OCI-LY3 (cell line): ENCODE measurements around the gene ITPKC.
"Not testable (repeated sequence)": the region's sequence is repeated elsewhere in the genome, so short reads cannot be mapped to it uniquely, and the experiment has no call there.

Experiments used
- H2AFZ ChIP-seq: fragments of 200-600, 300-600 bp; shearing (Covaris generic); 2 replicates; pipeline ENCODE4 v1.6.0; 2014; ENCODE audit warnings: antibody characterized with exemption, low read depth, low read length
- H3K27ac ChIP-seq: fragments of 200-600, 300-600 bp; sonication (generic); 2 replicates; pipeline ENCODE4 v1.5.1; 2014; ENCODE audit warnings: mild to moderate bottlenecking, low read length, moderate library complexity, mixed read lengths
- H3K27me3 ChIP-seq: fragments of 200-600, 300-600 bp; sonication (generic); 2 replicates; pipeline ENCODE4 v1.6.1; 2014; ENCODE audit warnings: low read depth, low read length, mixed read lengths
- H3K36me3 ChIP-seq: fragments of 200-600, 300-600 bp; sonication (generic); replicated peaks from 2 replicates; pipeline ENCODE3; 2014; ENCODE audit warnings: low read depth, low read length, mixed read lengths
- H3K4me1 ChIP-seq: fragments of 300-600, 200-600 bp; sonication (generic); 2 replicates; pipeline ENCODE4 v1.6.1; 2014; ENCODE audit warnings: low read length, mixed read lengths
- H3K4me2 ChIP-seq: fragments of 200-600, 300-600 bp; sonication (generic); 2 replicates; pipeline ENCODE4 v1.6.1; 2014; ENCODE audit warnings: low read length, mixed read lengths
- H3K4me3 ChIP-seq: fragments of 300-600, 200-600 bp; sonication (generic); 2 replicates; pipeline ENCODE4 v1.5.1; 2014; ENCODE audit warnings: antibody characterized with exemption, mild to moderate bottlenecking, low read length, moderate library complexity
- H3K79me2 ChIP-seq: fragments of 300-600, 200-600 bp; shearing (Covaris generic); 2 replicates; pipeline ENCODE4 v1.6.1; 2014; ENCODE audit warnings: mild to moderate bottlenecking, low read length, mixed read lengths
- H3K9ac ChIP-seq: fragments of 300-600, 200-600 bp; shearing (Covaris generic); 2 replicates; pipeline ENCODE4 v1.6.0; 2014; ENCODE audit warnings: mild to moderate bottlenecking, low read length, moderate library complexity
- H3K9me3 ChIP-seq: fragments of 200-600, 300-600 bp; shearing (Covaris generic); 2 replicates; pipeline ENCODE4 v1.6.1; 2014; ENCODE audit warnings: low read length, mixed read lengths; ENCODE audit not compliant: insufficient read depth
- H4K20me1 ChIP-seq: fragments of 200-600, 300-600 bp; sonication (generic); 2 replicates; pipeline ENCODE4 v1.6.1; 2016; ENCODE audit warnings: low read length, mixed read lengths; ENCODE audit not compliant: insufficient read depth
- EZH2phosphoT487 ChIP-seq: fragments of 200-600 bp; shearing (Covaris generic); IDR thresholded peaks from 2 replicates; pipeline ENCODE4 v1.6.1; 2018; ENCODE audit warnings: antibody characterized with exemption, mixed run types, low read depth
- TF ChIP-seq, protein P1 (sequence below): fragments of 200-600, 300-600 bp; sonication (generic); IDR thresholded peaks from 2 replicates; pipeline ENCODE4 v1.5.1; 2014; ENCODE audit warnings: antibody characterized with exemption, low read length, low read depth

The ITPKC gene

DNA sequence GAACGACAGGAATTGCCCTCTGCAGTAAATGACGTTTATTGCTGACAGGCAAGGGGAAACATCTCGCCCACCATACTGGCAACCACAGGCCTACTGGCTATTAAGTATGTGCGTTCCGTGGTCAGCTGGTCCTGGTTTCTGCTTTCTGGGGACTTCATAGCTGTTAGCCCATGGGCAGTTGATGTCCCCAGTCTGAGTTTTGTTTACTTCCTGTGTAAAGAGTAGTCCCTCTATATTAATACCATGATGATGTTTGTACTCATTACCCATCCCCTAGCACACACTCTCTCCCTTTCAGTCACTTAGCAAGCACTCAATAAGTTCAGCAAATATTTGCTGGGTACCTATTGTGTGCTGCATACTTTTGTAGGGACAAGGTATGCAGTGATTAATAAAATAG, 52.0 kb downstream of the ITPKC start:
- no peak overlapping the region for H3K9ac ChIP-seq
- no peak overlapping the region for H3K4me2 ChIP-seq
- no peaks in the 10 kb centered on the region for H3K27me3 ChIP-seq
- no peaks in the 10 kb centered on the region for H3K4me1 ChIP-seq
- H3K9me3 ChIP-seq: no peaks in the 10 kb centered on the region
- no peak overlapping the region for H3K4me3 ChIP-seq
- H2AFZ ChIP-seq: no peak overlapping the region
- H3K36me3 ChIP-seq: peaks cover 34% of the 10 kb centered on the region
- peaks cover 17% of the 10 kb centered on the region; the same call in 1 of the 2 replicates for H4K20me1 ChIP-seq
- H3K27ac ChIP-seq: no peak overlapping the region
- 0 out of 2 replicates have a peak, but pooled peaks cover under 1% of the 10 kb centered on the region for H3K79me2 ChIP-seq
- TF ChIP-seq EZH2phosphoT487: no peak
- TF ChIP-seq, protein P1, sequence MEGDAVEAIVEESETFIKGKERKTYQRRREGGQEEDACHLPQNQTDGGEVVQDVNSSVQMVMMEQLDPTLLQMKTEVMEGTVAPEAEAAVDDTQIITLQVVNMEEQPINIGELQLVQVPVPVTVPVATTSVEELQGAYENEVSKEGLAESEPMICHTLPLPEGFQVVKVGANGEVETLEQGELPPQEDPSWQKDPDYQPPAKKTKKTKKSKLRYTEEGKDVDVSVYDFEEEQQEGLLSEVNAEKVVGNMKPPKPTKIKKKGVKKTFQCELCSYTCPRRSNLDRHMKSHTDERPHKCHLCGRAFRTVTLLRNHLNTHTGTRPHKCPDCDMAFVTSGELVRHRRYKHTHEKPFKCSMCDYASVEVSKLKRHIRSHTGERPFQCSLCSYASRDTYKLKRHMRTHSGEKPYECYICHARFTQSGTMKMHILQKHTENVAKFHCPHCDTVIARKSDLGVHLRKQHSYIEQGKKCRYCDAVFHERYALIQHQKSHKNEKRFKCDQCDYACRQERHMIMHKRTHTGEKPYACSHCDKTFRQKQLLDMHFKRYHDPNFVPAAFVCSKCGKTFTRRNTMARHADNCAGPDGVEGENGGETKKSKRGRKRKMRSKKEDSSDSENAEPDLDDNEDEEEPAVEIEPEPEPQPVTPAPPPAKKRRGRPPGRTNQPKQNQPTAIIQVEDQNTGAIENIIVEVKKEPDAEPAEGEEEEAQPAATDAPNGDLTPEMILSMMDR: no peak

DNA sequence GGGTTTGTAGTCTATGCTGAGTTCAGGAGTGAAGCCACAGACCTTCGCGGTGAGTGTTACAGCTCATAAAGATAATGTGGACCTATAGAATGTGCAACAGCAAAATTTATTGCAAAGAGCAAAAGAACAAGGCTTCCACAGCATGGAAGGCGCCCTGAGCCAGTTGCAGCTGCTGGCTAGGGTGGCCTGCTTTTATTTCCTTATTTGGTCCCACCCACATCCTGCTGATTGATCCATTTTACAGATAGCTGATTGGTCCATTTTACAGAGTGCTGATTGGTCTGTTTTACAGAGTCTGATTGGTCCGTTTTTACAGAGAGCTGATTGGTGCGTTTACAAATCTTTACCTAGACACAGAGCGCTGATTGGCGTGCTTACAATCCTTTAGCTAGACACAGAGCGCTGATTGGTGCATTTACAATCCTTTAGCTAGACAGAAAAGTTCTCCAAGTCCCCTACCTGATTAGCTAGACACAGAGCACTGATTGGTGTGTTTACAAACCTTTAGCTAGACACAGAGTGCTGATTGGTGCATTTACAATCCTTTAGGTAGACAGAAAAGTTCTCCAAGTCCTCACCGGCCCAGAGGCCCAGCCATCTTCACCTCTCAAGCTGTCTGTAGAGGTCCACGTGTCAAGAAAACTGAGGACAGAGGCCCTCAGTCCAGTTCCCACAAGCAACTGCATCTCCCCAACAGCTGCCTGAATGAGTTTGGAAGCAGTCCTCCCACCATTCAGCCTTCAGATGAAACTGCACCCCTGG, 54.4 kb downstream of the ITPKC start:
- H4K20me1 ChIP-seq, H3K9me3 ChIP-seq, H3K4me2 ChIP-seq, H3K79me2 ChIP-seq, H3K4me3 ChIP-seq, H2AFZ ChIP-seq, H3K27me3 ChIP-seq, H3K27ac ChIP-seq, H3K9ac ChIP-seq: not testable (repeated sequence)
- Histone ChIP-seq H3K4me1 (peaks cover 12% of the 10 kb centered on the region), H3K36me3 (peaks cover 11% of the 10 kb centered on the region)

DNA sequence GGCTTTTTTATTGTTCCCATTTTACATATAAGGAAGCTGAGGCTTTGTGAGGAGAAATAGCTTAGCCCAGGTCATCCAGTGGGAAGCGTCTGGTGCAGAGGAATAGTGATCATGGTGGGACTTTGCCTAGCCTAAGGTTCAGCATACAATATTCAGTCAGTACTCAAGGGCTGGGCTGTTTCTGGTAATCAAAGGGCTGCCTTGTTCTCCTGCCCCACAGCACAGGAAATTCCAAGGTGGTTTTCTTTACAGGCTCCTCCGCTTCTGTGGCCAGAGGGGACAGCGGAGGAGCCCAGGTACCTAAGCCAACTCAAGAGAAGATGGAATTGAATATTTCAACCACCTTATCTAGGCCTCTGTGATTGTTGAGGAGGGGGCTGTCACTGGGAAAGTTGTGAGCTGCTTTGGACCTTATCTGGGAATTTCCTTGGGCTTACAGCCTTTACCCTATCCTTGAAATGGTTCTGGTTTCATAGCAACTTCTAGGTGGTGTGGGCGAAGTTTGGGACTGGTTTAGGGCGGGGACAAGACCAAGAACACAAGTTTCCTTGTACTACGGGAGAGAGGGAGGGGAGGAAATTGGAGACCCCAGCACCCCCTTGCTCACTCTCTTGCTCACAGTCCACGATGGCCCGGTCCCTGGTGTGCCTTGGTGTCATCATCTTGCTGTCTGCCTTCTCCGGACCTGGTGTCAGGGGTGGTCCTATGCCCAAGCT, 58.2 kb downstream of the ITPKC start, which contains the start of gene MIA:
TSS of gene MIA (plus strand) at position 606 of the 716 bp plus-strand sequence. CDS start at position 628, 22 bp downstream.
- no peak within 1 kb of the TSS for H2AFZ ChIP-seq
- TF ChIP-seq, protein P1: no peak
- TF ChIP-seq EZH2phosphoT487: no peak
- no peak within 1 kb of the TSS for H3K27ac ChIP-seq
- no peaks in the 10 kb centered on the region for H3K27me3 ChIP-seq
- H4K20me1 ChIP-seq: no peaks in the 10 kb centered on the region
- no peaks in the 10 kb centered on the region for H3K9me3 ChIP-seq
- peaks cover 25% of the 10 kb centered on the region for H3K4me1 ChIP-seq
- H3K79me2 ChIP-seq: 0 out of 2 replicates have a peak, but pooled peaks cover under 1% of the 10 kb centered on the region
- H3K4me2 ChIP-seq: 0 out of 2 replicates have a peak within 1 kb of the TSS, but pooled peaks have one; percentile 92
- H3K36me3 ChIP-seq: no peaks in the 10 kb centered on the region
- H3K4me3 ChIP-seq: no peak within 1 kb of the TSS
- H3K9ac ChIP-seq: no peak within 1 kb of the TSS

DNA sequence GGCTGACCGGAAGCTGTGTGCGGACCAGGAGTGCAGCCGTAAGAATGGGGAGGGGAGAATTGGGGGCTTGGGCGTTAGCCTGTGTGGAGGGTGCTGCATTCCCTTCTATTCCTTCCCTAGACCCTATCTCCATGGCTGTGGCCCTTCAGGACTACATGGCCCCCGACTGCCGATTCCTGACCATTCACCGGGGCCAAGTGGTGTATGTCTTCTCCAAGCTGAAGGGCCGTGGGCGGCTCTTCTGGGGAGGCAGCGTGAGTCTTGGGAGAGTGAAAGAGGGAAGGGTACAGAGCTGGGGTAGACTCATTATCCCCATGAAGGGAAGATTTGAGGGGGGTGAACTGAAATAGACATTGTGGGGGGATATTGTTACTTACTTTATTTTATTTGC, 58.7 kb downstream of the ITPKC start:
- Histone ChIP-seq H3K9ac (no peak overlapping the region), H3K4me1 (peaks cover 25% of the 10 kb centered on the region), H3K4me3 (no peak overlapping the region), H3K9me3 (no peaks in the 10 kb centered on the region), H4K20me1 (no peaks in the 10 kb centered on the region), H3K27ac (no peak overlapping the region), H3K27me3 (no peaks in the 10 kb centered on the region), H3K4me2 (no peak overlapping the region), H2AFZ (no peak overlapping the region), H3K36me3 (no peaks in the 10 kb centered on the region), H3K79me2 (0 out of 2 replicates have a peak, but pooled peaks cover 3% of the 10 kb centered on the region)
- no peak for TF ChIP-seq EZH2phosphoT487
- TF ChIP-seq, protein P1: no peak
